Measurements from ENCODE around the gene TBCC.
"Not testable (repeated sequence)": the region's sequence is repeated elsewhere in the genome, so short reads cannot be mapped to it uniquely, and the experiment has no call there.

The TBCC gene

GRCh38 chr6:42769836-42770235, 23.9 kb upstream of the TBCC start:
- no peak for DNase-seq

GRCh38 chr6:42769051-42769450, 23.1 kb upstream of the TBCC start:
- no peak for DNase-seq

- DNase-seq = no peak
These were observed 20.3 kb upstream of the TBCC start for GRCh38 chr6:42766163-42766670.

GRCh38 chr6:42764911-42765648, 19.2 kb upstream of the TBCC start:
- no peak for DNase-seq

GRCh38 chr6:42762950-42763349, 17.0 kb upstream of the TBCC start:
- no peak for DNase-seq

- DNase-seq = no peak
These were observed 16.5 kb upstream of the TBCC start for GRCh38 chr6:42762426-42762859.

GRCh38 chr6:42761287-42762067, 15.6 kb upstream of the TBCC start:
- no peak for DNase-seq

GRCh38 chr6:42758756-42759430, 13.0 kb upstream of the TBCC start:
- no peak for DNase-seq

GRCh38 chr6:42756722-42757121, 10.8 kb upstream of the TBCC start:
- DNase-seq = no peak

- no peak for DNase-seq
These were observed 8.9 kb upstream of the TBCC start for GRCh38 chr6:42754759-42755158.

- no peak for DNase-seq
These were observed 5.2 kb upstream of the TBCC start for GRCh38 chr6:42751055-42751454.

- DNase-seq = no peak
These were observed 2.4 kb upstream of the TBCC start for GRCh38 chr6:42748203-42748898.

- DNase-seq = peak; percentile 99
These were observed 824 bp upstream of the TBCC start for GRCh38 chr6:42746463-42747391.

GRCh38 chr6:42745083-42745639, 742 bp downstream of the TBCC start:
- DNase-seq = peak; percentile 73

- DNase-seq = no peak
These were observed 1.5 kb downstream of the TBCC start for GRCh38 chr6:42744351-42744893.

- peak; percentile 81 for DNase-seq
These were observed 3.6 kb downstream of the TBCC start for GRCh38 chr6:42742116-42742894.

- no peak for DNase-seq
These were observed 5.2 kb downstream of the TBCC start for GRCh38 chr6:42740725-42741124.

GRCh38 chr6:42735976-42736375, 9.9 kb downstream of the TBCC start:
- no peak for DNase-seq

GRCh38 chr6:42733867-42734481, 11.9 kb downstream of the TBCC start:
- not testable (repeated sequence) for DNase-seq

GRCh38 chr6:42729731-42730130, 16.2 kb downstream of the TBCC start:
- no peak for DNase-seq
